Measurements from ENCODE around the gene CDCP2.

CDCP2 gene

GRCh38 chr1:54159733-54160316, 7.0 kb upstream of the CDCP2 start:
- H3K36me3 ChIP-seq (ENCODE audit: insufficient read depth, low read length), result no peaks in the 10 kb centered on the region
- no peaks in the 10 kb centered on the region for H3K9me3 ChIP-seq (ENCODE audit: control insufficient read depth, insufficient read depth, low read length)
- no peaks in the 10 kb centered on the region; the same call in 1 of the 2 replicates for H3K4me1 ChIP-seq (ENCODE audit: insufficient read depth, low read length)
- no peak overlapping the region for H3K9ac ChIP-seq (ENCODE audit: low read depth, low read length)

- no peak overlapping the region for H3K9ac ChIP-seq (ENCODE audit: low read depth, low read length)
- peaks cover 10% of the 10 kb centered on the region for H3K4me1 ChIP-seq (ENCODE audit: insufficient read depth, low read length)
- no peaks in the 10 kb centered on the region for H3K36me3 ChIP-seq (ENCODE audit: insufficient read depth, low read length)
- H3K9me3 ChIP-seq (ENCODE audit: control insufficient read depth, insufficient read depth, low read length), result no peaks in the 10 kb centered on the region
Measured at GRCh38 chr1:54158071-54158470, 5.3 kb upstream of the CDCP2 start.

GRCh38 chr1:54157401-54157800, 4.6 kb upstream of the CDCP2 start:
- H3K4me1 ChIP-seq (ENCODE audit: insufficient read depth, low read length), result peaks cover 11% of the 10 kb centered on the region
- no peaks in the 10 kb centered on the region for H3K36me3 ChIP-seq (ENCODE audit: insufficient read depth, low read length)
- H3K9ac ChIP-seq (ENCODE audit: low read depth, low read length), result no peak overlapping the region
- no peaks in the 10 kb centered on the region for H3K9me3 ChIP-seq (ENCODE audit: control insufficient read depth, insufficient read depth, low read length)

DNA sequence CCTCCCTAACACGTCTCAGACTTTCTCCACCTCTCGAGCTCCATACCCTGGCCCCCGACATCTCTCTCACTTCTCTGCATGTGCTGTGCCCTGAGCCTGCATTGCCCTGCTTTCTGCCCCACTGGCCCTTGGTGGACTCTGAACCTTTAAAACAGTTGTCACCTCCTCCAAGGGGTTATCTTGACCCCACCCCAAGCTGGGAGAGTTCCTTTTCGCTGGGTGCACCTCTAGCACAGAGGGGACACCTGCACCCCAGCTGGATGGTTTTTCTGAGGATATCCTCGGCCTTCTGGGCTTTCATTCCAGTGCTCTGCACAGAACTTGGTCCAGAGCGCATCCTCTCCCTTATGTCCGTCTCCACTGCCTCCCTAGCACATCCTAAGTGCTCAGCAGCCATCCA, 4.2 kb upstream of the CDCP2 start:
- no peaks in the 10 kb centered on the region for H3K9me3 ChIP-seq (ENCODE audit: control insufficient read depth, insufficient read depth, low read length)
- peaks cover 11% of the 10 kb centered on the region for H3K4me1 ChIP-seq (ENCODE audit: insufficient read depth, low read length)
- no peak overlapping the region for H3K9ac ChIP-seq (ENCODE audit: low read depth, low read length)
- H3K36me3 ChIP-seq (ENCODE audit: insufficient read depth, low read length), result no peaks in the 10 kb centered on the region

GRCh38 chr1:54156201-54156600, 3.4 kb upstream of the CDCP2 start:
- Histone ChIP-seq H3K9ac (ENCODE audit: low read depth, low read length) (no peak overlapping the region), H3K36me3 (ENCODE audit: insufficient read depth, low read length) (no peaks in the 10 kb centered on the region), H3K9me3 (ENCODE audit: control insufficient read depth, insufficient read depth, low read length) (no peaks in the 10 kb centered on the region), H3K4me1 (ENCODE audit: insufficient read depth, low read length) (peaks cover 11% of the 10 kb centered on the region)

- peaks cover 11% of the 10 kb centered on the region for H3K4me1 ChIP-seq (ENCODE audit: insufficient read depth, low read length)
- H3K36me3 ChIP-seq (ENCODE audit: insufficient read depth, low read length), result no peaks in the 10 kb centered on the region
- no peaks in the 10 kb centered on the region for H3K9me3 ChIP-seq (ENCODE audit: control insufficient read depth, insufficient read depth, low read length)
- no peak overlapping the region for H3K9ac ChIP-seq (ENCODE audit: low read depth, low read length)
Measured at GRCh38 chr1:54153535-54154439, 987 bp upstream of the CDCP2 start.

DNA sequence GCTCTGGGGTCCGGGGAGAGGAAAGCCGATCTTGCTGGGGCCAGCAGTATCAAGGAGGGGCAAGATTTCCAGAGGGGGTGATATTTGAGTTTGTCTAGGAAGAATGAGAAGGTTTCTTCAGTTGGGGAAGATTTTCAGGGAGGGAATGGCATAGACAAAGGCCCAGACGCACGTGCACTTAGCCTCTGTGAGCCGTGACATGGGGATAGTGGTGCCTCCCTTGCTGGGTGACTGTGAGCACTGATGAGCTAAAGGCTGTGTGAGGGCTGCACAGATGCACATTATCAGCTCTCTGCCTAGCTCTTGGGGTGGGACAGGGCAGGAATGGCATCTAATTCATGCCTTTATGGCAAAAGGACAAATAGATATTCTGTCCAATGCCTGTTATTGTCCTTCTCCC, 1.8 kb downstream of the CDCP2 start:
- Histone ChIP-seq H3K4me1 (ENCODE audit: insufficient read depth, low read length) (peaks cover 11% of the 10 kb centered on the region), H3K36me3 (ENCODE audit: insufficient read depth, low read length) (no peaks in the 10 kb centered on the region), H3K9me3 (ENCODE audit: control insufficient read depth, insufficient read depth, low read length) (no peaks in the 10 kb centered on the region), H3K9ac (ENCODE audit: low read depth, low read length) (no peak overlapping the region)

DNA sequence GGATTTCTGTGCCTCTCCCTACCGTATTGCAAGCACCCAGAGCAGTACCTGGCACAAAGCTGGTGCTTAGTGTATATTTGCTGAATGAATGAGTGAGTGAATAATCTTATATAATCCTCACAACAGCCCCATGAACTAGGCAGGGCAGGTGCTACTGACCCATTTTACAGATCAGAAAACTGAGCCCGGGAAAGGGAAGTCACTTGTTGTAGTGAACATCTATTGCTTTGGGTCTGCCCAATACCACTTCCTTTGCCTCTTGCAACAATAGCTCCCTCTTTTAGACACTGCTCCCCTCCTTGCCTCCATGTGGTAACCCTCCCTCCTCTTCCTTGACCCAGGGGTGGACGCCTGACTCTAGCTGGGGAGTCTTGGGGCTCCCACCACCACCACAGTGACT, 3.1 kb downstream of the CDCP2 start:
- no peak overlapping the region for H3K9ac ChIP-seq (ENCODE audit: low read depth, low read length)
- H3K9me3 ChIP-seq (ENCODE audit: control insufficient read depth, insufficient read depth, low read length), result no peaks in the 10 kb centered on the region
- no peaks in the 10 kb centered on the region for H3K36me3 ChIP-seq (ENCODE audit: insufficient read depth, low read length)
- H3K4me1 ChIP-seq (ENCODE audit: insufficient read depth, low read length), result peaks cover 11% of the 10 kb centered on the region

- Histone ChIP-seq H3K36me3 (ENCODE audit: insufficient read depth, low read length) (no peaks in the 10 kb centered on the region), H3K9me3 (ENCODE audit: control insufficient read depth, insufficient read depth, low read length) (no peaks in the 10 kb centered on the region), H3K4me1 (ENCODE audit: insufficient read depth, low read length) (no peaks in the 10 kb centered on the region)
Measured at GRCh38 chr1:54144366-54144765, 8.4 kb downstream of the CDCP2 start.

DNA sequence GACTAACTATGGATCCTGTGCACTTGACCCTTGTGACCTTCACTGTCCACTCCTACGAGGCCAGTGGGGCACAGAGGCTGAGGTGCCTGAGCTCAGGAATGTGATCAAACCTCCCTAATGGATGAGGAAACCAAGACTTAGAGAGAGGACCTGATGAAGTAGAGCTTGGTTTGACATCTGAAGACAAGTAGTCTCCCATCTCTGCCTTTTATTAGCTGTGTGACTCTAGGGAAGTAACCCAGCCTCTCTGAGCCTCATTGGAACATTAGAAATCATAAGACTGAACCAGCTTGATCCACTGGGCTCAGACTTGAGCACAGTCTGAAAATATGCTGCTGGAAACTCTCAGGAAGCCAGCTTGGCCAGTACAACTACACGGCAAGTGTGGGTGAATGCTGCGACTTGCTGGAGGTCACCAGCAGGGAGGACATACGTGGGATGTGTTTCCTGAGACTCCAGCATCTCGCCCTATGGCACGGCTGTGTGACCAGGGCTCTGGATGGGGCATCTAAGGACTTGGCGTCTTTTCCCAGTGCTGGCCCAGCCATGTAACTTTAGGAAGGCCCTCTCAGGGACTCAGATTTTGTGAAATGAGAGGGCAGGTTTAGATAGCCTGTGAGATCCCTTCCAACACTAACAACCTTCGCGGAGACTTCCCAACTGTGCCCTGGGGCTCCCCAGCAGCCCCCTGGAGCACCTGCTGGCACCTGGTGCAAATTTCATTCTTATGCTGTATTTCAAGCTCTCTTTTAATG, 10.5 kb downstream of the CDCP2 start:
- no peak overlapping the region for H3K9ac ChIP-seq (ENCODE audit: low read depth, low read length)
- H3K4me1 ChIP-seq (ENCODE audit: insufficient read depth, low read length), result peaks cover 5% of the 10 kb centered on the region; the same call in 1 of the 2 replicates
- no peaks in the 10 kb centered on the region for H3K36me3 ChIP-seq (ENCODE audit: insufficient read depth, low read length)
- no peaks in the 10 kb centered on the region for H3K9me3 ChIP-seq (ENCODE audit: control insufficient read depth, insufficient read depth, low read length)

More at GRCh38 chr1:54144366-54144765, 8.4 kb downstream of the CDCP2 start:
- H3K9ac ChIP-seq (ENCODE audit: low read depth, low read length), result no peak overlapping the region

DNA sequence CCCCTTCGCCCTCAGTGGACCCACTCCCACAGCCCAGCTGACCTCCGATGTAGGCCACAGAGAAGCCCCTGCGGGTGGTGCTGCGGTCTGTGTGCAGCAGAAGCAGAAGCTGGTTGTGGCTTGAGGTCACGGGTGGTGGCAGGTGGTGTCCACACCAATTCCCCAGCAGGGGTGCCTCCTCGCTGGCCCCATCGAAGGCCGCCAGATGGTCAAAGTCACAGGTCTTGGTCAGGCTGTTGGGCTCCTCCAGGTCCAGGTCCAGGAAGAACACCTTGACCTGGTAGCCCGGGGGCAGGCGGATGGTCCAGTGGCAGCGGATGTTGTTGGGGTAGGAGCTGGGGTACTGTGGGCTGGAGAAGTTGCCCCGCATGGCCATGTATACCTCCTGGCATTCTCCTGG, 13.1 kb downstream of the CDCP2 start:
- Histone ChIP-seq H3K4me1 (ENCODE audit: insufficient read depth, low read length) (peaks cover 28% of the 10 kb centered on the region), H3K9ac (ENCODE audit: low read depth, low read length) (no peak overlapping the region), H3K9me3 (ENCODE audit: control insufficient read depth, insufficient read depth, low read length) (no peaks in the 10 kb centered on the region), H3K36me3 (ENCODE audit: insufficient read depth, low read length) (no peaks in the 10 kb centered on the region)

DNA sequence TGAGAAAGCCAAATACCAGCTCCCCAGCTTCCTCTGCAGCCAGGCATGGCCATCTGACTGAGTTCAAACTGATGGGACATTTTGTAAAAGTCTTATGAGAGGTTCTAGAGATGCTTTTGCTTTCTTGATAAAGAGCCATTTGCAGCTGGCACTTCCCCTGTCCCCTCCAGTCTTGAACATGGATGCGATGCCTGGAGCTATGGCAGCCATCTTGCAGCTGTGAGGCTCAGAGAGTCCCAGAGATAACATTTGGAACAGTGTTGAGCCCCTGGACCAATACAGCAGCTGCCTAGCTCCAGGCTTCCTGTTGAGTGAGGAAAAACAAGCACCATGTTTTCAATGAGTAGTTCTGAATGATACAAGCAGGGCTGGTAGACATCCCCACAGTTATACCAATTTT, 13.8 kb downstream of the CDCP2 start:
- Histone ChIP-seq H3K9me3 (ENCODE audit: control insufficient read depth, insufficient read depth, low read length) (no peaks in the 10 kb centered on the region), H3K9ac (ENCODE audit: low read depth, low read length) (no peak overlapping the region), H3K36me3 (ENCODE audit: insufficient read depth, low read length) (no peaks in the 10 kb centered on the region), H3K4me1 (ENCODE audit: insufficient read depth, low read length) (peaks cover 28% of the 10 kb centered on the region)

- H3K4me1 ChIP-seq (ENCODE audit: insufficient read depth, low read length), result peaks cover 28% of the 10 kb centered on the region
Measured at GRCh38 chr1:54137534-54138061, 15.2 kb downstream of the CDCP2 start.

GRCh38 chr1:54136963-54137533, 15.8 kb downstream of the CDCP2 start:
- Histone ChIP-seq H3K36me3 (ENCODE audit: insufficient read depth, low read length) (no peaks in the 10 kb centered on the region), H3K4me1 (ENCODE audit: insufficient read depth, low read length) (peaks cover 28% of the 10 kb centered on the region), H3K9me3 (ENCODE audit: control insufficient read depth, insufficient read depth, low read length) (no peaks in the 10 kb centered on the region), H3K9ac (ENCODE audit: low read depth, low read length) (no peak overlapping the region)

More at GRCh38 chr1:54137534-54138061, 15.2 kb downstream of the CDCP2 start:
- Histone ChIP-seq H3K36me3 (ENCODE audit: insufficient read depth, low read length) (no peaks in the 10 kb centered on the region), H3K9me3 (ENCODE audit: control insufficient read depth, insufficient read depth, low read length) (no peaks in the 10 kb centered on the region), H3K9ac (ENCODE audit: low read depth, low read length) (no peak overlapping the region)
